GM12873 (cell line): ENCODE results near the gene SLC6A5.

Source experiments
- TF ChIP-seq, protein P1 (sequence below): IDR thresholded peaks from 2 replicates; pipeline ENCODE4 v1.5.1; 2012; ENCODE audit warnings: low read depth, mild to moderate bottlenecking, moderate library complexity, low read length, control low read depth; ENCODE audit not compliant: insufficient read depth; ENCODE audit errors: missing control alignments

Gene SLC6A5

DNA sequence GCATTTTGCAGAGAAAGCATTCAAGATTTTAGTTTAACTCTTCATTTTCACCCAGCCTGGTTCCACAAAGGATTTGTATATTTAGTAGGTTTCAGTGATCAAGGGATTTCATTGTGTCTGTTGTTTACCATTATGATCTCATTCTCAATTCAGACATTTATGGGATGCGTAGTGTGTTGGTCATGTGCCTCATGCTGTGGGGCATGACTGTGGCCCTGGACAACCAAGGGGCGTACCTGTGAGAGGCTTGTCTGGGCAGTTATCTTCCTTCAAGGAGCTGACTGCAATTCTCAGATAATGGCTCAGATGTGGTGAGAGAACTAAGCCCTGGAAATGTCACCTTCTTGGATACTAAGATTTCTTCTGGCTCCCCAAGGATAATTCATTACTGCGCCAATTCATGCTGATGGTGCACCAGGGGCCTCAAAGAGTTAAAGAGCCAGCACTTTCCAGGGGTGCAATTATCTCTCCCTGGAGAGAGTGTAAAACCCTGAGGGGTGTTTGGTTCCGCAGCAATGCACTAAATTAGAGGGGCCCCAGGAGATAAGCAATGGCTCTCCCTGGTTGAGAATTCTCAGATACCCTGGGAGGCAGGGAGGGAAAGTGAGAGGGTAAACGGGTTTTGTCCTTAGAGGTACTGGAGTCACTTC, 32.2 kb downstream of the SLC6A5 start:
- TF ChIP-seq, protein P1, sequence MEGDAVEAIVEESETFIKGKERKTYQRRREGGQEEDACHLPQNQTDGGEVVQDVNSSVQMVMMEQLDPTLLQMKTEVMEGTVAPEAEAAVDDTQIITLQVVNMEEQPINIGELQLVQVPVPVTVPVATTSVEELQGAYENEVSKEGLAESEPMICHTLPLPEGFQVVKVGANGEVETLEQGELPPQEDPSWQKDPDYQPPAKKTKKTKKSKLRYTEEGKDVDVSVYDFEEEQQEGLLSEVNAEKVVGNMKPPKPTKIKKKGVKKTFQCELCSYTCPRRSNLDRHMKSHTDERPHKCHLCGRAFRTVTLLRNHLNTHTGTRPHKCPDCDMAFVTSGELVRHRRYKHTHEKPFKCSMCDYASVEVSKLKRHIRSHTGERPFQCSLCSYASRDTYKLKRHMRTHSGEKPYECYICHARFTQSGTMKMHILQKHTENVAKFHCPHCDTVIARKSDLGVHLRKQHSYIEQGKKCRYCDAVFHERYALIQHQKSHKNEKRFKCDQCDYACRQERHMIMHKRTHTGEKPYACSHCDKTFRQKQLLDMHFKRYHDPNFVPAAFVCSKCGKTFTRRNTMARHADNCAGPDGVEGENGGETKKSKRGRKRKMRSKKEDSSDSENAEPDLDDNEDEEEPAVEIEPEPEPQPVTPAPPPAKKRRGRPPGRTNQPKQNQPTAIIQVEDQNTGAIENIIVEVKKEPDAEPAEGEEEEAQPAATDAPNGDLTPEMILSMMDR, result no peak

DNA sequence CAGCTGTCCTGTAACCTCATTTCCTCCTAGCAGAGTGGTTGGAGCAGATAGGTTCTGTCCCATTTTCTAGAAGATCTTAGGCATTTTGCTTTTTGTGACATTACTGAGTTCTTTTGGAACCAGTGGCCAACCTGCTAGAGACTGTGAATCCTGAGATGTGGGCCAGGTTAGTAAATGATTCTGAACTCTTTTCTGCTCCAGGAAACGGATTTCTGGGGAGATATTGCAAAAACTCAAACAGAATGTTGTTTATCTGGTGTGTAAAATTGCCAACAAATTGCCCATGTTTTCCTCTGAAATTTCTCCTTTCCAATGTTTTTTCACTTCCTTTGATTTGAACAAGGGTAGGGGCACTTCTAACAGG, 32.7 kb downstream of the SLC6A5 start:
- TF ChIP-seq, protein P1, result no peak

DNA sequence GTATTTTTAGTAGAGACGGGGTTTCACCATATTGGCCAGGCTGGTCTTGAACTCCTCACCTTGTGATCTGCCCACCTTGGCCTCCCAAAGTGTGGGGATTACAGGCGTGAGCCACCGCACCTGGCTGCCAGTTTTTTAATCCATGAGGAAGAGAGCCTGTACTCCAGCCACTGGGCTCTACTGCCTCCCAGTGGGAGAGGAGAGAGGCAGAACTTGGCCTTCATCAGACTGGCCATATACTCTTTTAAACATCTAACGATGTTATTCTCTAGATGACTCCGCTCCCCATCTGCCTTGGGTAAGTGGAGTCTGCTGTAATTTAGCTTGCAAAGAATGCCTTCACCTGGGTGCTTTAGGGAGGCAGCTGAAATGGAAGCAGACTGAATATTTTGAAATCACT, 34.6 kb downstream of the SLC6A5 start:
- TF ChIP-seq, protein P1, result no peak

DNA sequence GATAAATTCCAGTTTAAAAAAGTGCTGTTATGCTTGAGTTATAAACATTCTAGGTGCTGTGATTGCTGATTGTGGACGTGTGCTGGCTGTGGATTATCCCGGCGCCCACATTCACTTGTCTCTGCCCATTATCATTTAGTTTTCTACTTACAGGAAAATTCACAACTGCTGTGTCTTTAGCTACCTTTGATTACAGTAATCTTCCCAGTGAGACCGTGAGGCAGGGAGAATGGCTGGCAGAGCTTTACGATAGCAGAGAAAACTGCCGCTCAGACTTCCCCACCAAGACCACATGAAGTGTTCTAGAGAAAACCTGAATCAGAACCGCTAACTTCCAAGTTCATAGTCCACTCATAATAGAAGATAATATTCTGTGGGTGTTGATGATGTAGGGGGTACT, 35.4 kb downstream of the SLC6A5 start:
- TF ChIP-seq, protein P1, result no peak

DNA sequence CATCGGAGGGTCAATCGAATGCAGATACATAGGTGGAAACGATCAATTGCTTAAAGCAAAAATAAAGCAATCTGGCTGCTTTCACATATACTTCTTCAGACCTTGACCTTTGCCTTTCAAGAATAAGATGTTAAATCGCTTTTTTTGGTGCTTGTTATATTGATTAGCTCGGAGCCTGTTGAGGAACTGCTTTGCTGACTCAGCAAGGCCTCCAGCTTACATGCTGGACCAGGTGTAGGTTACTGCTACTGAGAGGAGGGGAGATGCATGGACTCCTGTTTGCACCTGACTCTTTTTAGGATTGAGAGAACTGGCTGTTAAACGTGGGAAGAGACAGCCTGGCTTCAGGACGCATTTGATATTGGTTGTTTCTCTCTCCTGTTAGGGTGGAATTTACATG, 38.7 kb downstream of the SLC6A5 start:
- TF ChIP-seq, protein P1, result no peak

DNA sequence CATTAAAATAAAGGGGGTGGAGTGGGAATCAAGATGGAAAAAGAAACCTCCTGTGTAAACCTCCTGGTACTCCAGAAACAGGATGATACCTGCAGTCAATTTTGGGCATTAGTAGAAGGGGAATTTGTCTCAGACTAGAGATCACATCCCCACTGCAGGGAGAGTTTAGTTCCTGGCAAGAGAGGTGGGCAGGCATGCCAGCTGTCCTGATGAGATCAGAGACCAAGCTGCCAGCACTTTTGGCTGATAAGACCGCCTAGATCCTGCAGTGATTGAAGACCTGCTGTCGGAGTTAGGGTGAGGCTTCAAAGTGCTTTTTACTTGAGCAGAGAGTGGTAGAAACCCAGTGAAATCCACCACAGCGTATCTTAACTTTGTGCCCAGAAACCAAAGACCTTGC, 40.3 kb downstream of the SLC6A5 start:
- TF ChIP-seq, protein P1, result no peak

DNA sequence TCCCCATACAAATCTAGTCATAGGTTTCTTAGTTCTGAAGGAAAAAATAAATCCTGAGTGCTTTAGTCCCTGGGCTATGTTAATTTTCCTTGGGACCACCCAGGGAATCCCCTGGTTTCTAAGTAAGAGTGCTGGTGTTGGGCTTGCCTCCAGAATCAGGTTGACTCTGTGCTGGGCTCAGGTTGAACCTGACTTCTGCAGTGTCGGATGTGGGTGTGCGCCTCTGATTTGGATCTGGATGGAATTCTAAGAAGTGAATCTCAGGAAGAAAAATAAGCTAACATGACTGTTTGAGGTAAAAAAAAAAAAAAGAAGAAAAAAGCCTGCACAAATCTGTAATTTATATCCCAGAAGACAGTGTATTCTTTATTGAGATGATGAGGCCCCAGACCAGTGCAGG, 41.0 kb downstream of the SLC6A5 start:
- TF ChIP-seq, protein P1, result no peak
